Measurements from ENCODE around the gene ZDHHC11B.

ZDHHC11B gene

GRCh38 chr5:673831-674629 lies 110.5 kb downstream of the ZDHHC11B start:
- no peak for DNase-seq (ENCODE audit: low spot score)
- no peak for TF ChIP-seq CTCF (IDR thresholded peaks at IDR 0.05; ENCODE audit: extremely low read depth, insufficient read depth, missing control alignments)
- in situ Hi-C loops (cut with MboI; ENCODE audit: low pct_unique_long_range_greater_than_20kb, low sequenced_read_pairs, unreplicated experiment): no loop called here

GRCh38 chr5:673161-673830 lies 111.2 kb downstream of the ZDHHC11B start:
- TF ChIP-seq CTCF (IDR thresholded peaks at IDR 0.05; ENCODE audit: extremely low read depth, insufficient read depth, missing control alignments): no peak
- no peak for DNase-seq (ENCODE audit: low spot score)
- in situ Hi-C loops (cut with MboI; ENCODE audit: low pct_unique_long_range_greater_than_20kb, low sequenced_read_pairs, unreplicated experiment): no loop called here

- DNase-seq (ENCODE audit: low spot score): peak; percentile 72
- in situ Hi-C loops (cut with MboI; ENCODE audit: low pct_unique_long_range_greater_than_20kb, low sequenced_read_pairs, unreplicated experiment): no loop called here
- no peak for TF ChIP-seq CTCF (IDR thresholded peaks at IDR 0.05; ENCODE audit: extremely low read depth, insufficient read depth, missing control alignments)
Measured at GRCh38 chr5:672329-673160, 112.0 kb downstream of the ZDHHC11B start.

- DNase-seq (ENCODE audit: low spot score): peak; percentile 84
- in situ Hi-C loops (cut with MboI; ENCODE audit: low pct_unique_long_range_greater_than_20kb, low sequenced_read_pairs, unreplicated experiment): no loop called here
- TF ChIP-seq CTCF (IDR thresholded peaks at IDR 0.05; ENCODE audit: extremely low read depth, insufficient read depth, missing control alignments): peak; percentile 90
Measured at GRCh38 chr5:671459-672328, 112.8 kb downstream of the ZDHHC11B start.

GRCh38 chr5:670396-671270 lies 113.9 kb downstream of the ZDHHC11B start:
- in situ Hi-C loops (cut with MboI; ENCODE audit: low pct_unique_long_range_greater_than_20kb, low sequenced_read_pairs, unreplicated experiment): no loop called here
- no peak for DNase-seq (ENCODE audit: low spot score)
- TF ChIP-seq CTCF (IDR thresholded peaks at IDR 0.05; ENCODE audit: extremely low read depth, insufficient read depth, missing control alignments): no peak
